GM19035 (cell line): ENCODE data around the gene NR5A2.
"Not testable (repeated sequence)": the region's sequence is repeated elsewhere in the genome, so short reads cannot be mapped to it uniquely, and the experiment has no call there.

ENCODE experiments used
- ATAC-seq: cut with Tn5 transposase; IDR thresholded peaks from one replicate; pipeline ENCODE4 v1.9.1; 2021; ENCODE audit not compliant: unreplicated experiment

Gene NR5A2

GRCh38 chr1:200187332-200187731, 159.8 kb downstream of the NR5A2 start:
- not testable (repeated sequence) for ATAC-seq

- no peak for ATAC-seq
Observed at GRCh38 chr1:200191993-200192392, 164.5 kb downstream of the NR5A2 start.

- ATAC-seq, result no peak
Observed at GRCh38 chr1:200194477-200194876, 167.0 kb downstream of the NR5A2 start.

GRCh38 chr1:200198236-200198635, 170.7 kb downstream of the NR5A2 start:
- ATAC-seq, result no peak

- no peak for ATAC-seq
Observed at GRCh38 chr1:200205216-200205995, 177.9 kb downstream of the NR5A2 start.

- ATAC-seq, result no peak
Observed at GRCh38 chr1:200206340-200206739, 178.8 kb downstream of the NR5A2 start.

- ATAC-seq, result no peak
Observed at GRCh38 chr1:200206761-200207160, 179.3 kb downstream of the NR5A2 start.

- peak; percentile 94 for ATAC-seq
Observed at GRCh38 chr1:200207711-200208126, 180.2 kb downstream of the NR5A2 start.

GRCh38 chr1:200211157-200211556, 183.6 kb downstream of the NR5A2 start:
- no peak for ATAC-seq

- no peak for ATAC-seq
Observed at GRCh38 chr1:200213392-200213791, 185.9 kb downstream of the NR5A2 start.

- no peak for ATAC-seq
Observed at GRCh38 chr1:200213921-200214320, 186.4 kb downstream of the NR5A2 start.

- ATAC-seq, result no peak
Observed at GRCh38 chr1:200215350-200215749, 187.8 kb downstream of the NR5A2 start.

- ATAC-seq, result peak; percentile 89
Observed at GRCh38 chr1:200217703-200218102, 190.2 kb downstream of the NR5A2 start.

- no peak for ATAC-seq
Observed at GRCh38 chr1:200221614-200222282, 194.2 kb downstream of the NR5A2 start.

- no peak for ATAC-seq
Observed at GRCh38 chr1:200223207-200223606, 195.7 kb downstream of the NR5A2 start.

GRCh38 chr1:200223613-200224012, 196.1 kb downstream of the NR5A2 start:
- no peak for ATAC-seq

- no peak for ATAC-seq
Observed at GRCh38 chr1:200224315-200224714, 196.8 kb downstream of the NR5A2 start.

- no peak for ATAC-seq
Observed at GRCh38 chr1:200226268-200226968, 198.9 kb downstream of the NR5A2 start.

GRCh38 chr1:200226969-200227303, 199.4 kb downstream of the NR5A2 start:
- ATAC-seq, result no peak
